Activated CD4-positive, CD25-positive, alpha-beta regulatory T cell treated with anti-CD3 and anti-CD28 coated beads, Interleukin-2, amount 50 U/mL, for 72 hours (primary cell): Measurements from ENCODE around the gene FEZ2.

Experiments used
- DNase-seq: peaks from one replicate; pipeline ENCODE4 v3.0.0; 2021

FEZ2 gene

GRCh38 chr2:36526226-36526625 is 71.7 kb downstream of the FEZ2 start:
- DNase-seq = no peak

DNA sequence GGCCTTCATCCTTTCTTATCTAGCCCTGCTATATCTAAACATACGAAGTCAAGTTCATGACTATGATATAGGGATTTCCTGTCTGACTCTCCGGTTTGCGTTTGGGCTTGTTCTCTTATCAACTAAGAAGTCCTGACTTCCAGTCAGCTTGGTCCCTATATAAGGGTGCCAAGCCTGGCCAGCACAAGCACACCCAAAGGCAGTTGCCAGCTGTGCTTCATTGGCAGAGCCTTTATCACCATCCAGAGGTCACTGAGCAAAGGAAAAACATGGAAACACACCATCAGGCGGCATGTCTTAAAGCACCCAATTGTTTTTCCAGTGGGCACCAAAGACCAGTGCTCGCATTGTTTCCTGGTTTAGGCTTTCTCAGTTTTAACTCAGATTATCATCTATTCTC is 72.7 kb downstream of the FEZ2 start:
- DNase-seq = no peak

DNA sequence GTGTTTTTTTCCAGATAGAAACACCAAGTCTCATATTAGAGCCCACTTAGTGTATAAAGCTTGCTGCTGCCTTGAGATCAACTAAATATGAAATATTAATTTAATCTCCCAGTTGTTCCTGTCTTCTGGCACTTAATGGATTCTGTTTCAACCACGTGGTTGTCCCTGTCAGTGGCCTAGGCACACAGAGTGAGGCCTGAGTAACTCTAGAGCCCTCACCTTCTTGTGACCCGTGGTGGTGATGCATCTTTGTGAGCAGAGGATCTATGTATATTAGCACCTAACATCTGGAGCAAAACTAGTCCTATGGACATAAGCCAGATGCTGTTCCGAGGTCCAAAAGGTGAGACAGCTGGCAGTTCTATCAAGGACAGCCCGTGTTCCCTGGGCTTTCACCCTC is 74.8 kb downstream of the FEZ2 start:
- DNase-seq = no peak

DNA sequence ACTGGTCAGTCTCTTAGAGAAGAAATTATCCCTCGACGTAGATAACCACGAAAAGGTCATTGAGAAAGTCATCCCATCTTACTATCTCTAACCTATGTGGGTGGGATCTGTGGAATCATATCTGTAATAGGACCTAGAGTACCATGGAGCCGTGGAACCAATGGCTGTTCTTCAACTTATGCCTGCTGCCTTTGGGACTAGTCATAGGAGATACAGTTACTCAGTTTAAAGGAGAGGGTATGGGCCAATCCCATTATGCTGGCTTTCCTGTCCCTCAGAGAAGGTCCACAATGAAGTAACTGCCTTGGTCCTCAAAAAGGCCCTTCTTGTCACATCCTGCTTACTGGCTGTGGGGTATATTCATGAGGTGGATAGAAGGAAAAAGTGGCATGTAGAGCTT is 77.5 kb downstream of the FEZ2 start:
- no peak for DNase-seq

GRCh38 chr2:36516136-36516870 is 81.7 kb downstream of the FEZ2 start:
- no peak for DNase-seq

DNA sequence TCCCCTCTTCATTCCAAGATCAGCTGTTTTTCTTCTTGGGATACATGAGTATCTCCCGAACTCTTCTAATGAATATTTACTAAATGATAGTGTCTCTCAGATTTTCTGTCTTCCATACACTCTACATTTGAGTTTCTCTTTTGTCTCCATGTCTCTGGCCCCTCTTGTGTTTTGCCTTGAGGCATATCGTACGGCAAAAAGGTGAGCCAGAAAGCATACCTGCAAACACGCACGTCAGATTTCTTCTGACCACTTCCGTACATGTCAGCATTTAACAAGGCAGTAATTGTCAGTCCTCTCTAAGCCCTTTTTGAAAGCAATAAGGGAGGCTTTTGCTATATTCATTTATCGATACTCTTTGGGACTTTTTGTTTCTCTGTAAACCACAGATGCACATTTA is 82.4 kb downstream of the FEZ2 start:
- no peak for DNase-seq

DNA sequence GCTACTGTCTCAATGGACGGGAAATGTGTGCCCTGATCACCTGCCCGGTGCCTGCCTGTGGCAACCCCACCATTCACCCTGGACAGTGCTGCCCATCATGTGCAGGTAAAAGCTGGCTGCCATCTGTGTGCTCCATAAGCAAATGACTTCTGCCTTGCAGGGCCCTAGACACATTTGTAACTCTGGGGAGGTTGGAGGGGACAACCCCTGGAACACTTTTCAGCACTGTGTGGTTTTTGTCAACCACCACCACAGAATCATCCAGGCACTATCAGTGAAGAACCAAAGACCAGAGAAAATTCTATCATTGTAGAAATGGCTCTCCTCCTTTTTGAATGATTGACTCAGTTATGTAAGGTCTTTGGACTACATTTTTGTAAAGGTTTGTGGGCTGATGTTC is 84.3 kb downstream of the FEZ2 start:
- DNase-seq = no peak

DNA sequence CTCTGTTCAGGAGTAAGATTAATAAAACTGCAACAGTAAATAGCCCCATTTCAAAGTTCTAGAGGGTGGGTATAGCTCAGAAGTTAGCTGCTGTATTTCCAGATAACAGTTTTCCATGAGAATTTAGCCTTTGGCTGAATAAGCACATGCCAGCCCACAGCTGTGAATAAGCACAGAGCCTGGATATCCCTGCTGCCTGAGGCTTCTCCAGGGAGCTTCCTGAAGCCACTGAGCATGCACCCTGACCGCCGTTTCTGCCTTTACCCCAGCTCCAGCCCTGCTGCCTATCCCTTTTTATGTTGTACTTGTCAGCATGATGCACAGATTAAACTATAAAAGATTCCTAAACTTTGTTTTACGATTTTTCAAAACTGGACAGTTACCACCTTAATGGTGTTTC is 85.3 kb downstream of the FEZ2 start:
- no peak for DNase-seq

- DNase-seq = no peak
These were observed 85.9 kb downstream of the FEZ2 start for GRCh38 chr2:36511858-36512603.

DNA sequence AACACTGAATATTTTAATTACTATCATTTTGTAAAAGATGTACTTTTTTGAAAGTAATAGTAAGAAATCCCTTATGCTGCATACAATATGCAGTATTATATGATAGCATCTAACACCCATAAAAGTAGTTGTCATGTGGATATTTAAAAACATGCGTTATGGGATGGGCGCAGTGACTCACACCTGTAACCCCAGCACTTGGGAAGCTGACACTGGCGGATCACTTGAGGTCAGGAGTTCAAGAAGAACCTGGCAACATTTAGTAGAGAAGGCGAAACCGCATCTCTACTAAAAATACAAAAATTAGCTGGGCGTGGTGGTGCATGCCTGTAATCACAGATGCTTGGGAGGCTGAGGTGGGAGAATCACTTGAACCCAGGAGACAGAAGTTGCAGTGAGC is 88.9 kb downstream of the FEZ2 start:
- DNase-seq = no peak

DNA sequence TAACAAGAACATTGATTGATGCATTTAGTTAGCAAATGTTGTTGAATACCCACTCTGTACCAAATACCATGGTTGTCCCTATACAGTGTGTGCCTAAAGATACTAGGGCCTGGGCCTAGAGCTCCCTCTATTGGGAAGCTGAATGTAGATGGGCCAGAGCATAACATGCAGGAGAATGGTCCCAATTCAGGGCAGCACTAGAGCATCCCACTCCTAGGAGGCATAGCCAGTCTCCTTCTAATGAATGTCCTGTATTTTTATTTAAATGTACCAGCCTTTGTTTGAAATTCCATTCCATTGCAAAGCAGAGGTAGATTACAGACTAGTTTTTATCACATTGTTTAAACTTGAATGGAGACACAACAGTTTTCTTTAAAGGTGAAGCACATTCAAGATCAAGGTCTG is 90.6 kb downstream of the FEZ2 start:
- no peak for DNase-seq
